HTR-8/SVneo (cell line): ENCODE measurements around the gene GPR31.
"Not testable (repeated sequence)": the region's sequence is repeated elsewhere in the genome, so short reads cannot be mapped to it uniquely, and the experiment has no call there.

Experiments
- DNase-seq: peaks from one replicate; pipeline ENCODE4 v3.0.0; 2011; ENCODE audit warnings: low spot score, mixed read lengths; ENCODE audit not compliant: insufficient read length
- FAIRE-seq: peaks from 2 replicates; lab custom pipeline; 2011; peaks lifted over from hg19 to GRCh38; lab: Jason Lieb, UNC

Gene GPR31

GRCh38 chr6:167168296-167168695, 10.5 kb upstream of the GPR31 start:
- FAIRE-seq, DNase-seq: not testable (repeated sequence)

- FAIRE-seq, DNase-seq: not testable (repeated sequence)
Measured at GRCh38 chr6:167167699-167168098, 9.9 kb upstream of the GPR31 start.

GRCh38 chr6:167165858-167166471, 8.2 kb upstream of the GPR31 start:
- DNase-seq (no peak), FAIRE-seq (no peak)

GRCh38 chr6:167164261-167164660, 6.5 kb upstream of the GPR31 start:
- DNase-seq = no peak
- FAIRE-seq = no peak

GRCh38 chr6:167163476-167164011, 5.8 kb upstream of the GPR31 start:
- FAIRE-seq (no peak), DNase-seq (no peak)

GRCh38 chr6:167162591-167162990, 4.8 kb upstream of the GPR31 start:
- FAIRE-seq (no peak), DNase-seq (no peak)

- FAIRE-seq = no peak
- DNase-seq = no peak
Measured at GRCh38 chr6:167161851-167162467, 4.2 kb upstream of the GPR31 start.

GRCh38 chr6:167157414-167157813, 366 bp downstream of the GPR31 start:
- no peak for FAIRE-seq

GRCh38 chr6:167154895-167155294, 2.9 kb downstream of the GPR31 start:
- DNase-seq = no peak
- FAIRE-seq = no peak

More at GRCh38 chr6:167157414-167157813, 366 bp downstream of the GPR31 start:
- DNase-seq = no peak

- FAIRE-seq = no peak
- DNase-seq = no peak
Measured at GRCh38 chr6:167154291-167154690, 3.5 kb downstream of the GPR31 start.

GRCh38 chr6:167153521-167153959, 4.2 kb downstream of the GPR31 start:
- no peak for FAIRE-seq
- no peak for DNase-seq

- no peak for DNase-seq
- FAIRE-seq = no peak
Measured at GRCh38 chr6:167152862-167153261, 4.9 kb downstream of the GPR31 start.

GRCh38 chr6:167151648-167152047, 6.1 kb downstream of the GPR31 start:
- FAIRE-seq = no peak
- no peak for DNase-seq

- no peak for FAIRE-seq
- DNase-seq = no peak
Measured at GRCh38 chr6:167150941-167151549, 6.7 kb downstream of the GPR31 start.

GRCh38 chr6:167148997-167149396, 8.8 kb downstream of the GPR31 start:
- FAIRE-seq = no peak
- no peak for DNase-seq

- FAIRE-seq (no peak), DNase-seq (no peak)
Measured at GRCh38 chr6:167148021-167148420, 9.8 kb downstream of the GPR31 start.

- FAIRE-seq = no peak
- no peak for DNase-seq
Measured at GRCh38 chr6:167146977-167147376, 10.8 kb downstream of the GPR31 start.

GRCh38 chr6:167146135-167146534, 11.6 kb downstream of the GPR31 start:
- DNase-seq (no peak), FAIRE-seq (no peak)

- FAIRE-seq = no peak
- DNase-seq = no peak
Measured at GRCh38 chr6:167145461-167145860, 12.3 kb downstream of the GPR31 start.

- no peak for DNase-seq
- FAIRE-seq = no peak
Measured at GRCh38 chr6:167143041-167143440, 14.7 kb downstream of the GPR31 start.

GRCh38 chr6:167142433-167142761, 15.4 kb downstream of the GPR31 start:
- no peak for FAIRE-seq
- DNase-seq = no peak
